Uterus (tissue), 2 donors: ENCODE results near the gene GRIK3.

Source experiments
- POLR2A ChIP-seq, 2 donors: fragments of 450-650 bp; IDR thresholded peaks; one replicate each; pipeline ENCODE4 v1.6.1; 2016; ENCODE audit warnings: antibody characterized with exemption in 2 of 2, mild to moderate bottlenecking in 1 of 2, moderate library complexity in 1 of 2
- TF ChIP-seq, protein P1 (sequence below), 4 experiments: fragments of 200-600 bp in 2 of 4; fragments of 450-650 bp in 2 of 4; sonication (generic) in 2 of 4; IDR thresholded peaks; one replicate each; pipeline ENCODE4 v1.5.1; 2016 to 2019; ENCODE audit warnings: antibody characterized with exemption in 4 of 4, mild to moderate bottlenecking in 2 of 4, moderate library complexity in 1 of 4

- TF ChIP-seq, protein P1, sequence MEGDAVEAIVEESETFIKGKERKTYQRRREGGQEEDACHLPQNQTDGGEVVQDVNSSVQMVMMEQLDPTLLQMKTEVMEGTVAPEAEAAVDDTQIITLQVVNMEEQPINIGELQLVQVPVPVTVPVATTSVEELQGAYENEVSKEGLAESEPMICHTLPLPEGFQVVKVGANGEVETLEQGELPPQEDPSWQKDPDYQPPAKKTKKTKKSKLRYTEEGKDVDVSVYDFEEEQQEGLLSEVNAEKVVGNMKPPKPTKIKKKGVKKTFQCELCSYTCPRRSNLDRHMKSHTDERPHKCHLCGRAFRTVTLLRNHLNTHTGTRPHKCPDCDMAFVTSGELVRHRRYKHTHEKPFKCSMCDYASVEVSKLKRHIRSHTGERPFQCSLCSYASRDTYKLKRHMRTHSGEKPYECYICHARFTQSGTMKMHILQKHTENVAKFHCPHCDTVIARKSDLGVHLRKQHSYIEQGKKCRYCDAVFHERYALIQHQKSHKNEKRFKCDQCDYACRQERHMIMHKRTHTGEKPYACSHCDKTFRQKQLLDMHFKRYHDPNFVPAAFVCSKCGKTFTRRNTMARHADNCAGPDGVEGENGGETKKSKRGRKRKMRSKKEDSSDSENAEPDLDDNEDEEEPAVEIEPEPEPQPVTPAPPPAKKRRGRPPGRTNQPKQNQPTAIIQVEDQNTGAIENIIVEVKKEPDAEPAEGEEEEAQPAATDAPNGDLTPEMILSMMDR (IDR thresholded peaks at IDR 0.05): no peak
- TF ChIP-seq POLR2A (IDR thresholded peaks at IDR 0.05): no peak
Measured at GRCh38 chr1:36807262-36807661, 227.1 kb downstream of the GRIK3 start.
